ENCODE measurements around the gene KRT79.

GRCh38 chr12:52846356-52846970, 12.4 kb upstream of the KRT79 start:
- TF ChIP-seq POLR2AphosphoS5 (IDR thresholded peaks at IDR 0.05) = no peak
- no peak for TF ChIP-seq CTCF (IDR thresholded peaks at IDR 0.05)
- TF ChIP-seq POLR2A (IDR thresholded peaks at IDR 0.05; ENCODE audit: low read depth) = no peak
- TF ChIP-seq EP300 (IDR thresholded peaks at IDR 0.05) = no peak
